Mucosa of rectum (tissue), 2 donors: ENCODE measurements around the gene PDE4D.
"Not testable (repeated sequence)": the region's sequence is repeated elsewhere in the genome, so short reads cannot be mapped to it uniquely, and the experiment has no call there.

Experiments used
- H3K27ac ChIP-seq, 2 donors: one replicate each; pipeline ENCODE4 v1.7.0; 2013; ENCODE audit warnings: inconsistent platforms in 2 of 2, low read depth in 2 of 2, low read length in 2 of 2
- H3K27me3 ChIP-seq, 2 donors: one replicate each; pipeline ENCODE4 v1.7.0; 2013; ENCODE audit warnings: low read length in 2 of 2; ENCODE audit not compliant: control insufficient read depth in 2 of 2, insufficient read depth in 2 of 2
- H3K36me3 ChIP-seq, 2 donors: one replicate each; pipeline ENCODE4 v1.7.0; 2013; ENCODE audit warnings: low read length in 2 of 2; ENCODE audit not compliant: control insufficient read depth in 2 of 2, insufficient read depth in 2 of 2
- H3K4me1 ChIP-seq, 2 donors: one replicate each; pipeline ENCODE4 v1.7.0; 2013; ENCODE audit warnings: low read length in 2 of 2, mild to moderate bottlenecking in 1 of 2; ENCODE audit not compliant: control insufficient read depth in 2 of 2, insufficient read depth in 2 of 2
- H3K4me3 ChIP-seq, 2 donors: one replicate each; pipeline ENCODE4 v1.7.0; 2013; ENCODE audit warnings: low read length in 2 of 2
- H3K9ac ChIP-seq, 2 donors: one replicate each; pipeline ENCODE4 v1.7.0; 2013; ENCODE audit warnings: low read length in 2 of 2, low read depth in 1 of 2, mild to moderate bottlenecking in 1 of 2
- H3K9me3 ChIP-seq, 2 donors: one replicate each; pipeline ENCODE4 v1.7.0; 2013; ENCODE audit warnings: low read length in 2 of 2; ENCODE audit not compliant: control insufficient read depth in 2 of 2
- donor health status: healthy.
- donor health status: Normal muscosa, but diverticular disease.

PDE4D gene

DNA sequence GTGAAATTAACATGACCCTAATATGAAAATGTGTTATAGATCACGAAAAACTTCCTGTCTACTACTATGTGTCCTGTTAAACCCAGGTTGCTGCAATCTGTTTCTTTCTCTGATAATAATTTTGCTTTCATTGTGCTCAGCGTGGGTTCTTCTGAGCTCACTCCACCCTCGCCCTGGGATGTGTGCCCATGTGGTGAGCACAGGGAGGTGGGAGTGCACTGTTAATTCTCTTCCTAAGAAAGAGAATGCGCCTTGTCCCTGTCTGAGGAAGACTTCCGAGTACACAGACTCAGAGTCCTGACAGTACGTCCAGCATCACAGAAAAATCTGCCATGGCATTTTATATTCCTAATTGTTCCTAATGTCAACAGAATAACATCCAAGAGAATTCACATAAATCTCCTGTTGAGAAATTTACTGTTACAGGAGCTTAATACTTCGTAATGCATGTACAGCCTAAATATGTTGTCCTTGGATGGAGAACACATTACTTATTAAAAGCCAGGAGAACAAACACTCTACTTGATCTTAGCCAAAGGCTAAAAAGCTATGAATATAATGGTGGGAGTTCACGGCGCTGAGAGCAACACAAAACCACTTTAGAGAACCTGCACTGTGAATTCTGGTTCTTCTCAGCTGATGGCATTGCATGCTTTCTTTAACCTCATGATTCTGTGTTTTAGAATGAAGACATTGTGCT is 102.6 kb downstream of the PDE4D start:
- Histone ChIP-seq H3K9ac (peak overlapping the region in 1 of 2 donors; percentile 21), H3K36me3 (no peaks in the 10 kb centered on the region)

DNA sequence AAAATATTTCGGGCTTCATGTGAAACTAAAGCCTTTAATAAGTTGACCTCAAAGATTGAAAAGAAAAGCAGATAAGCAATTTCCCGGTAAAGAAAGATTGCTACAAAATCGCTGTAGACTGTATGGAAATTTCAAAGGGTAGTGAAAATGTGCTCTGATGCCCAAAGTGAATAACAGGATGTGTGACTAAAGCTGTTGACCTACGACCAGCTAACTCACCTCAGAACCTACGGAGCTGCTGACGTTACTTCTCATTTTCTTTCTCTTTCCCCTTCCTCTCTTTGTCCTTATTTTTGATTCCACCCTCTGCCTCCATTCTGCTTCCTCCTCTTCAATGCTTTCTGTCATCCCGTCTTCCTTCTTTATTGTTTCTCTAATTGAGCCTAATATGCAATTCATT is 103.2 kb downstream of the PDE4D start:
- Histone ChIP-seq H3K9me3 (no peaks in the 10 kb centered on the region), H3K9ac (peak overlapping the region in 1 of 2 donors; percentile 21), H3K27me3 (no peaks in the 10 kb centered on the region), H3K4me3 (no peak overlapping the region), H3K4me1 (no peaks in the 10 kb centered on the region), H3K27ac (no peak overlapping the region), H3K36me3 (no peaks in the 10 kb centered on the region)

More for the DNA sequence above, 102.6 kb downstream of the PDE4D start:
- H3K27me3 ChIP-seq, result no peaks in the 10 kb centered on the region
- no peaks in the 10 kb centered on the region for H3K4me1 ChIP-seq
- no peak overlapping the region for H3K27ac ChIP-seq
- no peak overlapping the region for H3K4me3 ChIP-seq
- no peaks in the 10 kb centered on the region for H3K9me3 ChIP-seq

DNA sequence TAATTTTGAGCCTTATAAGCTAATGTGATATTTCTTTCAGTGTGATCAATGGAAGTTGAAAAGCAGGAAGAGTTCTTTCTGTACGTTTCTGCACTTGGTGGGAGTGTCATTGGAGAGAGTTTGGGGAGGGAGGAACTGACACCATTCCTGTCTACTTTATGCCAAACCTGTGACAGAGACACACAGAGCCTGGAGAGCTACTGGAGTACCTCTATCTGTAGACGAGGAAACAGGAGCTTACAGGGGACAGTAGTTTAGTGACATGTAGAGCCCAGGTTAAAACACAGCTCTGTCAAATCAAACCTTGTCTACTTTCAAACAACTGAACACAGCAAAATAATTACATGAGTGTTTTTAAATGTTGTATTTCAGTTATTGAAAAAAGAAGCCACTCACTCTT is 103.6 kb downstream of the PDE4D start:
- Histone ChIP-seq H3K9ac (no peak overlapping the region), H3K36me3 (no peaks in the 10 kb centered on the region), H3K4me3 (no peak overlapping the region), H3K27ac (peak overlapping the region in 1 of 2 donors; percentile 12), H3K4me1 (no peaks in the 10 kb centered on the region), H3K9me3 (no peaks in the 10 kb centered on the region), H3K27me3 (no peaks in the 10 kb centered on the region)

DNA sequence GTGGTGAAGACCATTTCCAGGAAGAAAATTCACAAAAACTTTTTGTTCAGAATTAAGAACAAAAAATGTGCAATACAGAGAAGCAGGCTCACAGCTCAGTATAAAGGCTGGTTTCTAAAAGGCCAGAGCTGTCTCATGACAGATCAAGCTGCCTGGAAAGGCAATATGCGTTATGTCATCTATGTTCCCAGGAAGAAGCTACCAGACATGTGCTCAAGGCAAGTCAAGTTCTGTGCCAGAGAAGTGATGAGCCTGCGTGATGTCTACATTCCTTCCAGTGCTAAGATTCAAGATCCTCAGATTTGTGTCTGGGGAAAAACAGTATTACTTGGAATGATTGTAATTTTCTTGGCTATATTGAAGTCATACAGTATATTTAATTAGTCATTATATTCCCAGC is 104.3 kb downstream of the PDE4D start:
- Histone ChIP-seq H3K36me3 (no peaks in the 10 kb centered on the region), H3K27me3 (no peaks in the 10 kb centered on the region), H3K9ac (no peak overlapping the region), H3K4me3 (no peak overlapping the region), H3K27ac (no peak overlapping the region), H3K9me3 (no peaks in the 10 kb centered on the region), H3K4me1 (no peaks in the 10 kb centered on the region)

DNA sequence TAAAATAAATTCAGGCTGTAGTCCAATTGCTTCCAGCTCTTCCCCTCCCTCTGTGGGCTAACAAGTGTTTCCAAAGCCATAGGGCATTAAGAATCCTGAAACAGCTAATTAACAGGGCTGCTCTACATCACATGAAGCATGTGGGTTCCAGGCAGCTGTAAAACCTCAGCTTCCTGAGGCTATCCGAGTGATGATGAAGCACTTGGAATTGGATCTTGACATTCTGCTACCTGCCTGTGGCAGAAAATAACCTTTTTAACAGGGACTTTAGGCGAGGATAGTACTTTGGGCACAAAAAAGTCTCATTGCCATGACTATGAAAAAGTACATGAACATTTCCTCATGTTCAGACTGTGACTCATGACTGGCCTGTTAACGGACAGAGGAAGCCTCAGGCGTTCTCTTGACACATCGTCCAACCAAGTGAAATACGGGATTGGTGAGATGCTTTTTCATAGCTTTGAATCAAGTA is 107.2 kb downstream of the PDE4D start:
- H3K36me3 ChIP-seq, result no peaks in the 10 kb centered on the region
- H3K27ac ChIP-seq, result no peak overlapping the region
- no peak overlapping the region for H3K9ac ChIP-seq
- H3K4me1 ChIP-seq, result no peaks in the 10 kb centered on the region
- no peak overlapping the region for H3K4me3 ChIP-seq
- no peaks in the 10 kb centered on the region for H3K27me3 ChIP-seq
- H3K9me3 ChIP-seq, result no peaks in the 10 kb centered on the region

DNA sequence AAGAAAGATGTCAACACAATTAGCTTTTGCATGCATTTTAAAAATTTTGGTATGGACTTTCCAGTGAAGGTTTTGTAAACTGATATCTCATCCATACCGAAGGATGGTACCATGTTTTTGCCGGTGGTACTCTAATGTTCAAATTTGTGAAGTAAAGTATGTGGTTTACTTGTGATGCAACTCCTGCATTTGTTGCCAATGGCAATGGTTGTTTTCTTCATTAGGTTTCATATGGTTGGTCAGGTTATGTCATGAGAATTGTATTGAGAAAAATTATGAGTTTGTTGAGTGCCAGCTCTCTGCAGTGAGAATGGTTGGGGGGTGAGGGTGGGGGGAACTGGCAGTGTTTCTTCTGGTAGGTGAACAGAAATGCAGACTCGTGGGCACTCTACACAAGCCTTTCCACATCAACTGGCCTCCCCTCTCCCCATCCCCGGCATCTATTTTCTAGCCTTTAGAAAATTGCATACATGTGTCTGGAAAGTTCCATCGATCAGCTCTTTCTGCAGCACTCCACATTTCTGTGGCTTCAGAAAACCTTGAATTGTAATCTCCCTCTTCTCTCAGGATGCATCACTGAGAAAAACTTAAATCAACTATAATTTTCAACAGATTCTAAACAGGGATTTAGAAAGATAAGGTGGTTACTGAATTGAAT is 107.7 kb downstream of the PDE4D start:
- Histone ChIP-seq H3K27ac (no peak overlapping the region), H3K4me1 (no peaks in the 10 kb centered on the region), H3K4me3 (no peak overlapping the region), H3K27me3 (no peaks in the 10 kb centered on the region), H3K9me3 (no peaks in the 10 kb centered on the region), H3K36me3 (no peaks in the 10 kb centered on the region), H3K9ac (no peak overlapping the region)

DNA sequence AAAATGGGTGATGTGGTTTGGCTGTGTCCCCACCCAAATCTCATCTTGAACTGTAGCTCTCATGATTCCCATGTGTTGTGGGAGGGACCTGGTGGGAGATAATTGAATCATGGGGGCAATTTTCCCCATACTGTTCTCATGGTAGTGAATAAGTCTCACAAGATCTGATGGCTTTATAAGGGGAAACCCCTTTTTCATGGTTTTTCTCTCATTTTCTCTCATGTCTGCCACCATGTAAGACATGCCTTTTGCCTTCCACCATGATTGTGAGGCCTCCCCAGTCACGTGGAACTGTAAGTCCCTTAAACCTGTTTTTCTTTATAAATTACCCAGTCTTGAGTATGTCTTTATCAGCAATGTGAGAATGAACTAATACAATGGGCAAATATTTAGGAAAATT is 108.8 kb downstream of the PDE4D start:
- H3K27me3 ChIP-seq, H3K4me3 ChIP-seq, H3K9ac ChIP-seq, H3K9me3 ChIP-seq, H3K27ac ChIP-seq, H3K4me1 ChIP-seq, H3K36me3 ChIP-seq: not testable (repeated sequence)

DNA sequence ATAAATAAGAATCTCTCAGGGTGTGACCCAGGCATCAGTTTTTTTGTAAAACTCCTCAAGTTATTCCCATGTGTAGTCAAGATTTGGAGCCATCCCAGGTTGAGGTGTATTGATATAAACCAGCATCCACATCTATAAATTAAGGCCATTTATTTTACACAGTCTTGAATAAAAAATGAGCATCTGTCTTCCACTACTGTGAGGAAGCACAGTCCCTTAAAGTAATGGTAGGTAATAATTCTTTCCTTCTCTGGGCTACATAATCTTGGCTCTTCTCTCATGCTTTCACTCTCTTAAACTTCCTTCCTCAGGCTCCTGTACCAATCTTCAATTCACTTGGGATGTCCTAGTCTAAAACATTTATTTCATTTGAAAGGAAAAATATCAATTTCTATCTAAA is 110.3 kb downstream of the PDE4D start:
- no peak overlapping the region for H3K4me3 ChIP-seq
- H3K36me3 ChIP-seq, result no peaks in the 10 kb centered on the region
- H3K4me1 ChIP-seq, result no peaks in the 10 kb centered on the region
- H3K9me3 ChIP-seq, result no peaks in the 10 kb centered on the region
- no peaks in the 10 kb centered on the region for H3K27me3 ChIP-seq
- no peak overlapping the region for H3K27ac ChIP-seq
- no peak overlapping the region for H3K9ac ChIP-seq

DNA sequence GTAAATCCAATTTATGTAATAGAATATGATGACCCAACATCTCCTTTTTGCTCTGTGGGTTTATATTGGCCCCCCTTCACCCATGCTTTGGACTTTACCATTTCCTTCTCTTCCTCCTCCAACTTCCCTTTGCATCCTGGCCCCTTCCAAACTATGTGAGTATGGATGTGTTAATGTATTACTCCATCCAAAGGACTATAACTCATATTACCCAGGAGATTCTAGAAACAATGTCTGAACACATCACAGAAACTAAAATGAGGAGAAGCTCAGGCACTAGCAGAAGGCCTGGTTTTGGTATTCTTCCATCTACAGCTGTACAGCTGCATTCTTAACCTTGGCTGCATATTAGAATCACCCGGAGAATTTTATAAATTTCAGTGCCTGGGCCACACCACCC is 110.7 kb downstream of the PDE4D start:
- Histone ChIP-seq H3K9me3 (no peaks in the 10 kb centered on the region), H3K27me3 (no peaks in the 10 kb centered on the region), H3K27ac (no peak overlapping the region)

DNA sequence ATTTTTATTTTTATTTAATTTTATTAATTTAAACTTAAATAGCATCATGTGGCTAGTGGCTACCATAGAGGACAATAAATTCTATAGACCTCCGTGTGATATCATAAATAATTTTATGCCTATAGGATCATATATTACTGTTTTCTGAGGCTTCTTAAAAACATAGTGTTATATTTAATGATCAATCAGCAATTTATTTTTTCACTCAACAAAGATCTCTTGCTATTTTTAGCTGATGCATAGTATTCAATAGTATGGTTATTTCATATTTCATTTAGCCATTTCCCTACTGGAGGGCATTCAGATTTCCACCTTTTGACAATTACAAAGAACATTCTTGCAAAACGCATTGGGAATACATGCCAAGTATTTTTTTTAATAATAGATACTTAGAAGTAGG is 114.1 kb downstream of the PDE4D start:
- Histone ChIP-seq H3K36me3 (no peaks in the 10 kb centered on the region), H3K9me3 (no peaks in the 10 kb centered on the region), H3K27me3 (no peaks in the 10 kb centered on the region)

More for the DNA sequence above, 110.7 kb downstream of the PDE4D start:
- H3K9ac ChIP-seq, result no peak overlapping the region
- no peak overlapping the region for H3K4me3 ChIP-seq
- H3K36me3 ChIP-seq, result no peaks in the 10 kb centered on the region
- no peaks in the 10 kb centered on the region for H3K4me1 ChIP-seq

More for the DNA sequence above, 114.1 kb downstream of the PDE4D start:
- Histone ChIP-seq H3K27ac (no peak overlapping the region), H3K9ac (no peak overlapping the region), H3K4me1 (no peaks in the 10 kb centered on the region), H3K4me3 (no peak overlapping the region)
